Measurements from ENCODE around the gene STK38. TPM values are rescaled to one million over a fixed set of nuclear protein-coding genes. Genes with fewer than 3 reads are reported as not detected.
A peak's percentile ranks its signal among the peaks of the same experiment; 100 is the strongest.
"Not testable (repeated sequence)": the region's sequence is repeated elsewhere in the genome, so short reads cannot be mapped to it uniquely, and the experiment has no call there.

The STK38 gene
- total and polyA plus RNA-seq, 2 donors (not counting 1 experiment from before 2014, with no cell fraction given): 26.9 to 42.6 TPM

GRCh38 chr6:36459501-36459900 lies 87.8 kb downstream of the STK38 start:
- Histone ChIP-seq H2AFZ (ENCODE audit: low read length) (no peak overlapping the region), H3K79me2 (ENCODE audit: control insufficient read depth, insufficient read depth, low read length) (peaks cover 42% of the 10 kb centered on the region), H4K20me1 (ENCODE audit: control insufficient read depth, extremely low read depth, insufficient read depth, low read length) (no peaks in the 10 kb centered on the region), H3K4me3 (replicated peaks in 1 of 4; ENCODE audit: control extremely low read depth in 1 of 4, insufficient read depth in 1 of 4, low read depth in 3 of 4, low read length in 4 of 4) (no peak overlapping the region), H3K27ac (ENCODE audit: insufficient read depth, low read length) (no peak overlapping the region), H3K9ac (ENCODE audit: insufficient read depth, low read length) (no peak overlapping the region), H3K4me2 (ENCODE audit: extremely low read depth, insufficient read depth, low read length) (no peak overlapping the region), H3K9me3 (ENCODE audit: control insufficient read depth, insufficient read depth, low read depth, low read length) (no peaks in the 10 kb centered on the region), H3K27me3 (ENCODE audit: control insufficient read depth, insufficient read depth, low read length) (no peaks in the 10 kb centered on the region), H3K4me1 (ENCODE audit: control insufficient read depth, extremely low read depth, insufficient read depth, low read length) (no peaks in the 10 kb centered on the region), H3K36me3 (ENCODE audit: control insufficient read depth, insufficient read depth, low read length) (no peaks in the 10 kb centered on the region)
- TF ChIP-seq EZH2 (IDR thresholded peaks at IDR 0.05; ENCODE audit: low read length, missing control alignments) (no peak), CTCF (conservative IDR thresholded peaks at IDR 0.05 in 1 of 2, IDR thresholded peaks at IDR 0.05 in 1 of 2; ENCODE audit: low read depth in 1 of 2, low read length in 2 of 2) (no peak)
- DNase-seq (ENCODE audit: low read depth in 2 of 2): peak in 1 of 2 donors; percentile 33

GRCh38 chr6:36455486-36456027 lies 91.7 kb downstream of the STK38 start:
- Histone ChIP-seq H3K9ac (ENCODE audit: insufficient read depth, low read length) (no peak overlapping the region), H3K27ac (ENCODE audit: insufficient read depth, low read length) (no peak overlapping the region), H2AFZ (ENCODE audit: low read length) (no peak overlapping the region), H3K79me2 (ENCODE audit: control insufficient read depth, insufficient read depth, low read length) (peaks cover 37% of the 10 kb centered on the region), H3K9me3 (ENCODE audit: control insufficient read depth, insufficient read depth, low read depth, low read length) (no peaks in the 10 kb centered on the region), H3K36me3 (ENCODE audit: control insufficient read depth, insufficient read depth, low read length) (no peaks in the 10 kb centered on the region), H3K27me3 (ENCODE audit: control insufficient read depth, insufficient read depth, low read length) (no peaks in the 10 kb centered on the region), H3K4me3 (replicated peaks in 1 of 4; ENCODE audit: control extremely low read depth in 1 of 4, insufficient read depth in 1 of 4, low read depth in 3 of 4, low read length in 4 of 4) (no peak overlapping the region), H4K20me1 (ENCODE audit: control insufficient read depth, extremely low read depth, insufficient read depth, low read length) (no peaks in the 10 kb centered on the region), H3K4me2 (ENCODE audit: extremely low read depth, insufficient read depth, low read length) (no peak overlapping the region), H3K4me1 (ENCODE audit: control insufficient read depth, extremely low read depth, insufficient read depth, low read length) (no peaks in the 10 kb centered on the region)
- DNase-seq (ENCODE audit: low read depth in 2 of 2): no peak
- TF ChIP-seq CTCF (conservative IDR thresholded peaks at IDR 0.05 in 1 of 2, IDR thresholded peaks at IDR 0.05 in 1 of 2; ENCODE audit: low read depth in 1 of 2, low read length in 2 of 2) (no peak), EZH2 (IDR thresholded peaks at IDR 0.05; ENCODE audit: low read length, missing control alignments) (no peak)

GRCh38 chr6:36452897-36453296 lies 94.4 kb downstream of the STK38 start:
- H3K36me3 ChIP-seq (ENCODE audit: control insufficient read depth, insufficient read depth, low read length); H3K4me3 ChIP-seq (replicated peaks in 1 of 4; ENCODE audit: control extremely low read depth in 1 of 4, insufficient read depth in 1 of 4, low read depth in 3 of 4, low read length in 4 of 4); H2AFZ ChIP-seq (ENCODE audit: low read length); DNase-seq (ENCODE audit: low read depth in 2 of 2); H4K20me1 ChIP-seq (ENCODE audit: control insufficient read depth, extremely low read depth, insufficient read depth, low read length); H3K27ac ChIP-seq (ENCODE audit: insufficient read depth, low read length); H3K27me3 ChIP-seq (ENCODE audit: control insufficient read depth, insufficient read depth, low read length); H3K9me3 ChIP-seq (ENCODE audit: control insufficient read depth, insufficient read depth, low read depth, low read length); H3K4me2 ChIP-seq (ENCODE audit: extremely low read depth, insufficient read depth, low read length); H3K9ac ChIP-seq (ENCODE audit: insufficient read depth, low read length); H3K4me1 ChIP-seq (ENCODE audit: control insufficient read depth, extremely low read depth, insufficient read depth, low read length): not testable (repeated sequence)
- H3K79me2 ChIP-seq (ENCODE audit: control insufficient read depth, insufficient read depth, low read length): peaks cover 44% of the 10 kb centered on the region

- not testable (repeated sequence) for H4K20me1 ChIP-seq (ENCODE audit: control insufficient read depth, extremely low read depth, insufficient read depth, low read length)
Observed at GRCh38 chr6:36449173-36449572, 98.1 kb downstream of the STK38 start.

More at GRCh38 chr6:36449173-36449572, 98.1 kb downstream of the STK38 start:
- not testable (repeated sequence) for DNase-seq (ENCODE audit: low read depth in 2 of 2); H3K27me3 ChIP-seq (ENCODE audit: control insufficient read depth, insufficient read depth, low read length); H3K4me1 ChIP-seq (ENCODE audit: control insufficient read depth, extremely low read depth, insufficient read depth, low read length); H3K9ac ChIP-seq (ENCODE audit: insufficient read depth, low read length); H2AFZ ChIP-seq (ENCODE audit: low read length); H3K36me3 ChIP-seq (ENCODE audit: control insufficient read depth, insufficient read depth, low read length); H3K27ac ChIP-seq (ENCODE audit: insufficient read depth, low read length); H3K4me3 ChIP-seq (replicated peaks in 1 of 4; ENCODE audit: control extremely low read depth in 1 of 4, insufficient read depth in 1 of 4, low read depth in 3 of 4, low read length in 4 of 4); H3K4me2 ChIP-seq (ENCODE audit: extremely low read depth, insufficient read depth, low read length); H3K9me3 ChIP-seq (ENCODE audit: control insufficient read depth, insufficient read depth, low read depth, low read length)
- peaks cover 54% of the 10 kb centered on the region for H3K79me2 ChIP-seq (ENCODE audit: control insufficient read depth, insufficient read depth, low read length)
